MM.1S (cell line): ENCODE results near the gene PON2.
A peak's percentile ranks its signal among the peaks of the same experiment; 100 is the strongest.

Experiments used
- DNase-seq: peaks from one replicate; pipeline ENCODE4 v3.0.0-alpha.2; 2015
- H2AFZ ChIP-seq: fragments of 300-600 bp; sonication (generic); 2 replicates; pipeline ENCODE4 v1.6.0; 2016; ENCODE audit warnings: antibody characterized with exemption, low read length
- H3F3A ChIP-seq: fragments of 300-600 bp; sonication (generic); 2 replicates; pipeline ENCODE4 v1.6.1; 2016; ENCODE audit warnings: mild to moderate bottlenecking, antibody characterized with exemption, low read length, moderate library complexity, mixed read lengths; ENCODE audit not compliant: insufficient read depth
- H3K27ac ChIP-seq: fragments of 300-600 bp; sonication (generic); 2 replicates; pipeline ENCODE4 v1.5.1; 2016; ENCODE audit warnings: mild to moderate bottlenecking, low read length
- H3K27me3 ChIP-seq: fragments of 300-600 bp; sonication (generic); replicated peaks from 2 replicates; pipeline ENCODE4 v1.6.0; 2016; ENCODE audit warnings: low read length; ENCODE audit not compliant: insufficient read depth
- H3K36me3 ChIP-seq: fragments of 300-600 bp; sonication (generic); replicated peaks from 2 replicates; pipeline ENCODE4 v1.6.1; 2016; ENCODE audit warnings: mild to moderate bottlenecking, low read length, mixed read lengths; ENCODE audit not compliant: insufficient read depth
- H3K4me1 ChIP-seq: fragments of 300-600 bp; sonication (generic); 2 replicates; pipeline ENCODE4 v1.6.1; 2016; ENCODE audit warnings: low read length, mixed read lengths
- H3K4me2 ChIP-seq: fragments of 300-600 bp; sonication (generic); 2 replicates; pipeline ENCODE4 v1.6.0; 2016; ENCODE audit warnings: low read depth, low read length
- H3K4me3 ChIP-seq: fragments of 300-600 bp; sonication (generic); 2 replicates; pipeline ENCODE4 v1.5.1; 2016; ENCODE audit warnings: low read length, mixed read lengths
- H3K79me2 ChIP-seq: fragments of 300-600 bp; sonication (generic); 2 replicates; pipeline ENCODE4 v1.6.1; 2016; ENCODE audit warnings: mixed run types, low read length, mixed read lengths
- H3K9ac ChIP-seq: fragments of 300-600 bp; sonication (generic); 2 replicates; pipeline ENCODE4 v1.6.1; 2016; ENCODE audit warnings: low read length, mixed read lengths
- H3K9me2 ChIP-seq: fragments of 300-600 bp; sonication (generic); replicated peaks from 2 replicates; pipeline ENCODE4 v1.6.1; 2016; ENCODE audit warnings: mild to moderate bottlenecking, low read length, mixed read lengths; ENCODE audit not compliant: insufficient read depth
- H3K9me3 ChIP-seq: fragments of 300-600 bp; sonication (generic); replicated peaks from 2 replicates; pipeline ENCODE4 v1.6.1; 2016; ENCODE audit warnings: mild to moderate bottlenecking, low read length, mixed read lengths; ENCODE audit not compliant: insufficient read depth
- H4K20me1 ChIP-seq: fragments of 300-600 bp; sonication (generic); 2 replicates; pipeline ENCODE4 v1.6.1; 2016; ENCODE audit warnings: mild to moderate bottlenecking, low read length, moderate library complexity, mixed read lengths; ENCODE audit not compliant: insufficient read depth
- CTCF ChIP-seq: fragments of 300-600 bp; sonication (generic); IDR thresholded peaks from 2 replicates; pipeline ENCODE4 v1.5.1; 2016; ENCODE audit warnings: antibody characterized with exemption, low read length, mixed read lengths
- EZH2 ChIP-seq: fragments of 300-600 bp; sonication (generic); optimal IDR thresholded peaks from 2 replicates; pipeline ENCODE3; 2017; ENCODE audit warnings: low read depth, mild to moderate bottlenecking, antibody characterized with exemption, low read length, mixed read lengths
- EZH2phosphoT487 ChIP-seq: fragments of 300-600 bp; sonication (generic); IDR thresholded peaks from 2 replicates; pipeline ENCODE4 v1.6.1; 2018; ENCODE audit warnings: antibody characterized with exemption, low read length

The PON2 gene

DNA sequence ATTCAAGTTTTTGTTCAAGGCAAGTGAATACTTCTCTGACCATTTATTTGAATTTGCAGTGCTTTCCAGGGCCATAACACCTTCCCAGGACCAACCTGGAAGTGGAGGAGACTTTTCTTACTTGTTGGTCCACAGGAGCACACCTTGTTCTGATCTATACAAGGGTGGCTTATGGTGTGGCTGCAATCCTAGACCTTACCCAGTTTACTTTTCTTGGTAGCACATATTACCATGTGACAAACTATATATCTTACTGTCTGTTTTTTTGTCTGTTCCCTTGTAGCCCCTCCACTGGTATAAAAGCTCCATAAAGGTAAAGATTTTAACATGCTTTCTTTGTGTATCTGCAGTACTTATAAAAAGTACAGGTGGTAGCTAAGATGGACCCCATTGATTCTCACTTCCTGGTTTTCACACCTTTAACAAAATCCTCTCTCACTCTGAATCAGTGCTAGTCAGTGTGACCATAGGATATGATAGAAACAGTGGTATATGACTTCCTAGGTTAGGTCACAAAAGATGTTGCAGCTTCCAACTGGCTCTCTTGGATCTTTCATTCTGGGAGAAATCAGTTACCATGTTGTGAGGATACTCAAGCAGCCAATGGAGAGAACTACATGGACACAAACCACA is 45.3 kb upstream of the PON2 start:
- Histone ChIP-seq H3K9me3 (no peaks in the 10 kb centered on the region), H3K4me1 (no peaks in the 10 kb centered on the region), H4K20me1 (no peaks in the 10 kb centered on the region), H3K27me3 (no peaks in the 10 kb centered on the region), H3K9me2 (no peaks in the 10 kb centered on the region), H3K9ac (no peak overlapping the region), H2AFZ (no peak overlapping the region), H3K27ac (no peak overlapping the region), H3K4me3 (no peak overlapping the region), H3F3A (no peaks in the 10 kb centered on the region), H3K36me3 (no peaks in the 10 kb centered on the region), H3K79me2 (no peaks in the 10 kb centered on the region), H3K4me2 (no peak overlapping the region)
- no peak for DNase-seq
- TF ChIP-seq EZH2phosphoT487 (no peak), EZH2 (no peak), CTCF (no peak)

DNA sequence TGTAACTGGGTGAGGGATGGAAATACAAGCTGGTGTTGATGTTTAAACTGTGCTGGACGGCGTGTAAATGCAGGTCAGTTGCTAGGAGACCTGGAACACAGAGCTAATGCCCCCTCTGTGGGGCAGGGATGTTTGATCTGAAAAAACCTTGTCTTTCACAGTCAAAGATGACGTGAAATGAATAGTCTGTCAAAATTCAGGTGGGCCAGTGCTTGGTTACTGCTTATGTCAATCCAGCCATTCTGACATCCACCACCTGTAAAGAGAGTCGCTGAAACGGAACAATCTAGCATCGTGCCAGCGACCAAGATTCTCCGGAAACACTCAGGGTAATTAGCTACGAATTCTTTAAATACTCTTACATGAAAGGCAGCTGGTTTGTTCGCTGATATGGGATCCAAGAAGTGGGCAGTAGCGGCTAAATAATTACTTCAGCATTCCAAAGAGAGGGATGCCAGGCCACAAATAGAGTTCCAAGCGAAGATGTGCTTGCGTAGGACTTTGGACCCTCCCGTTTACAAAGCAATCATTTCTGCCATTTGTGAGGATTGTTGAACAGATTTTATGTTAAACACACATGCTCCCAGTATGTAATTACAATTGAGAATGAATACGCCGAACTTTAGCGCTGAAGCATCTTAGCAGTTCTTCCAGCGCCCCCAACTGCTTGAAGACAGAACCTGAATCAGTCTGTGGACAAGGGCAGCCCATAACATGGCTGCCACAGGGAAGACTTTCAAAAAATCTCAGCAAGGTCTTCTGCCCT is 43.6 kb upstream of the PON2 start:
- no peaks in the 10 kb centered on the region for H4K20me1 ChIP-seq
- H3K27ac ChIP-seq, result no peak overlapping the region
- no peak for DNase-seq
- no peaks in the 10 kb centered on the region for H3K4me1 ChIP-seq
- no peaks in the 10 kb centered on the region for H3F3A ChIP-seq
- H3K36me3 ChIP-seq, result no peaks in the 10 kb centered on the region
- no peaks in the 10 kb centered on the region for H3K9me3 ChIP-seq
- TF ChIP-seq EZH2 (no peak), CTCF (0 out of 2 replicates have a peak, but pooled peaks have one; percentile 7), EZH2phosphoT487 (no peak)
- no peaks in the 10 kb centered on the region for H3K79me2 ChIP-seq
- H3K4me3 ChIP-seq, result no peak overlapping the region
- H3K9ac ChIP-seq, result no peak overlapping the region
- 0 out of 2 replicates have a peak overlapping the region, but pooled peaks have one; percentile 19 for H2AFZ ChIP-seq
- H3K9me2 ChIP-seq, result no peaks in the 10 kb centered on the region
- no peak overlapping the region for H3K4me2 ChIP-seq
- no peaks in the 10 kb centered on the region for H3K27me3 ChIP-seq

DNA sequence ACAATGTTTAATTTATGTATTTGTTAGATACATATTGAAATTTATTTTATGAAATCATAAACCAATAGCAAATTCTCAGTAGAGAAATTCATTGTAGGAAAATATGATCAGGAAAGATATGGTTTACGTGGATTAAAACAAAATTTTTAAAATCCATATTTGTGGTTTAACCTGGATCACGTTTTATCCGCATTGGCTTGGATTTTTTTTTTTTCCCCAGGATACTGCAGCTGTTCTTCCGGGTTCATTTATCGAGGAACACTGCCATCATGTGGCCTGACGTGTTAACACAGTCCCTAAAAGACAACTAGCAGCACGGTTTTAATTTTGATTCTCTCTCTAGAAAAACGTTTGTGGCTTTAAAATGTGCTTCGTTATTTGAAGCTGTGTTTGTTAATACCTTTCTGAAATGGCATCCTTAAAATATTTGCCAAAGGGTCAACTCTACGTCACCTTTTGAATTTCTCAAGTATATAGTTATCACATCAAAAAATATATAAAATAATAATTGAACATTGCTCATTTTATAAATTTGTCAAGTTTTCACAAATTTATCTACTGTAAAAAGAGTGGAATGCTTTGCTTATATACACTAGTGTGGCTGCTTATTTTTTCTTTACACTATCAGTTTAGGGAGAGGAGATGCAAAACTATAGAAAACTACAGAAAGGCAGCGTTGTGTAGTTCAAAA is 42.2 kb upstream of the PON2 start:
- Histone ChIP-seq H3K9me3 (no peaks in the 10 kb centered on the region), H3K79me2 (no peaks in the 10 kb centered on the region), H3K9me2 (no peaks in the 10 kb centered on the region), H3K4me2 (0 out of 2 replicates have a peak overlapping the region, but pooled peaks have one; percentile 11), H3K36me3 (no peaks in the 10 kb centered on the region), H3F3A (no peaks in the 10 kb centered on the region), H4K20me1 (no peaks in the 10 kb centered on the region), H3K9ac (no peak overlapping the region), H3K4me3 (no peak overlapping the region), H3K4me1 (no peaks in the 10 kb centered on the region), H3K27ac (no peak overlapping the region), H3K27me3 (no peaks in the 10 kb centered on the region), H2AFZ (no peak overlapping the region; the same call in 1 of the 2 replicates)
- peak; percentile 67 for DNase-seq
- TF ChIP-seq EZH2 (no peak), EZH2phosphoT487 (no peak), CTCF (peak; percentile 79)
